ENCODE data around the gene MGAT5B.

Gene MGAT5B

GRCh38 chr17:76881408-76881807, 13.2 kb downstream of the MGAT5B start:
- no peak for DNase-seq

- no peak for DNase-seq
Observed at GRCh38 chr17:76881966-76882365, 13.8 kb downstream of the MGAT5B start.

GRCh38 chr17:76883744-76884525, 15.7 kb downstream of the MGAT5B start:
- no peak for DNase-seq

GRCh38 chr17:76884995-76885893, 17.0 kb downstream of the MGAT5B start:
- DNase-seq: no peak

- DNase-seq: no peak
Observed at GRCh38 chr17:76885894-76886290, 17.7 kb downstream of the MGAT5B start.

- no peak for DNase-seq
Observed at GRCh38 chr17:76886395-76886794, 18.2 kb downstream of the MGAT5B start.

- DNase-seq: no peak
Observed at GRCh38 chr17:76887802-76888201, 19.6 kb downstream of the MGAT5B start.

GRCh38 chr17:76888661-76889060, 20.5 kb downstream of the MGAT5B start:
- no peak for DNase-seq

GRCh38 chr17:76889323-76889722, 21.1 kb downstream of the MGAT5B start:
- no peak for DNase-seq

GRCh38 chr17:76892329-76892728, 24.1 kb downstream of the MGAT5B start:
- no peak for DNase-seq

- no peak for DNase-seq
Observed at GRCh38 chr17:76893623-76894334, 25.6 kb downstream of the MGAT5B start.

GRCh38 chr17:76894842-76895241, 26.6 kb downstream of the MGAT5B start:
- DNase-seq: no peak

- no peak for DNase-seq
Observed at GRCh38 chr17:76897023-76897422, 28.8 kb downstream of the MGAT5B start.

- no peak for DNase-seq
Observed at GRCh38 chr17:76899414-76899813, 31.2 kb downstream of the MGAT5B start.

- no peak for DNase-seq
Observed at GRCh38 chr17:76900723-76901122, 32.5 kb downstream of the MGAT5B start.

GRCh38 chr17:76901542-76902197, 33.5 kb downstream of the MGAT5B start:
- no peak for DNase-seq

GRCh38 chr17:76902476-76902875, 34.3 kb downstream of the MGAT5B start:
- no peak for DNase-seq

- DNase-seq: no peak
Observed at GRCh38 chr17:76903631-76904030, 35.4 kb downstream of the MGAT5B start.

GRCh38 chr17:76904116-76904515, 35.9 kb downstream of the MGAT5B start:
- no peak for DNase-seq

- no peak for DNase-seq
Observed at GRCh38 chr17:76905036-76905435, 36.8 kb downstream of the MGAT5B start.

GRCh38 chr17:76905836-76906235, 37.6 kb downstream of the MGAT5B start:
- DNase-seq: no peak

- DNase-seq: no peak
Observed at GRCh38 chr17:76906463-76906862, 38.3 kb downstream of the MGAT5B start.

- DNase-seq: no peak
Observed at GRCh38 chr17:76907352-76907751, 39.1 kb downstream of the MGAT5B start.
